ENCODE measurements around the gene PABPN1. TPM values are rescaled to one million over a fixed set of nuclear protein-coding genes. Genes with fewer than 3 reads are reported as not detected.

The PABPN1 gene
- total and polyA plus RNA-seq, 9 of the 15 experiments (the other 6 are each of a cell fraction or from before 2014, with no cell fraction given) = 32.6 to 388 (median 178) TPM

GRCh38 chr14:23281247-23281646 lies 40.0 kb upstream of the PABPN1 start (continued):
- no peak for TF ChIP-seq ZNF609 (CRISPR knock-in tag; IDR thresholded peaks at IDR 0.05; ENCODE audit: borderline replicate concordance)
- TF ChIP-seq, protein P1, sequence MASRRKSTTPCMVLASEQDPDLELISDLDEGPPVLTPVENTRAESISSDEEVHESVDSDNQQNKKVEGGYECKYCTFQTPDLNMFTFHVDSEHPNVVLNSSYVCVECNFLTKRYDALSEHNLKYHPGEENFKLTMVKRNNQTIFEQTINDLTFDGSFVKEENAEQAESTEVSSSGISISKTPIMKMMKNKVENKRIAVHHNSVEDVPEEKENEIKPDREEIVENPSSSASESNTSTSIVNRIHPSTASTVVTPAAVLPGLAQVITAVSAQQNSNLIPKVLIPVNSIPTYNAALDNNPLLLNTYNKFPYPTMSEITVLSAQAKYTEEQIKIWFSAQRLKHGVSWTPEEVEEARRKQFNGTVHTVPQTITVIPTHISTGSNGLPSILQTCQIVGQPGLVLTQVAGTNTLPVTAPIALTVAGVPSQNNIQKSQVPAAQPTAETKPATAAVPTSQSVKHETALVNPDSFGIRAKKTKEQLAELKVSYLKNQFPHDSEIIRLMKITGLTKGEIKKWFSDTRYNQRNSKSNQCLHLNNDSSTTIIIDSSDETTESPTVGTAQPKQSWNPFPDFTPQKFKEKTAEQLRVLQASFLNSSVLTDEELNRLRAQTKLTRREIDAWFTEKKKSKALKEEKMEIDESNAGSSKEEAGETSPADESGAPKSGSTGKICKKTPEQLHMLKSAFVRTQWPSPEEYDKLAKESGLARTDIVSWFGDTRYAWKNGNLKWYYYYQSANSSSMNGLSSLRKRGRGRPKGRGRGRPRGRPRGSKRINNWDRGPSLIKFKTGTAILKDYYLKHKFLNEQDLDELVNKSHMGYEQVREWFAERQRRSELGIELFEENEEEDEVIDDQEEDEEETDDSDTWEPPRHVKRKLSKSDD (conservative IDR thresholded peaks at IDR 0.05; ENCODE audit: low read length) = no peak
- no peak for TF ChIP-seq AFF4 (CRISPR knock-in tag; IDR thresholded peaks at IDR 0.05)
- peak; percentile 82 for TF ChIP-seq GATA2 (CRISPR knock-in tag; IDR thresholded peaks at IDR 0.05)
- no peak for TF ChIP-seq ZC3H11A (IDR thresholded peaks at IDR 0.05; ENCODE audit: low read depth, low read length)
- no peak for TF ChIP-seq TAL1 (IDR thresholded peaks at IDR 0.05)
- TF ChIP-seq FOXM1 (IDR thresholded peaks at IDR 0.05; ENCODE audit: low read depth) = no peak
- no peak for TF ChIP-seq FOXM1 (CRISPR knock-in tag; IDR thresholded peaks at IDR 0.05; ENCODE audit: low read depth)
- TF ChIP-seq SNRNP70 (optimal IDR thresholded peaks at IDR 0.05; ENCODE audit: low read depth, low read length) = no peak

Data from K562 (cell line).